GM21619 (cell line): ENCODE measurements around the gene USP17L15.
"Not testable (repeated sequence)": the region's sequence is repeated elsewhere in the genome, so short reads cannot be mapped to it uniquely, and the experiment has no call there.

Source experiments
- ATAC-seq: cut with Tn5 transposase; IDR thresholded peaks from one replicate; pipeline ENCODE4 v1.9.1; 2021; ENCODE audit not compliant: unreplicated experiment

The USP17L15 gene

GRCh38 chr4:9234085-9234484, at the start of gene USP17L15:
Gene USP17L15, plus strand, starts transcription at chr4:9234385. Its CDS starts 0 bp downstream, at chr4:9234385.
- ATAC-seq: not testable (repeated sequence)

- not testable (repeated sequence) for ATAC-seq
Measured at GRCh38 chr4:9210357-9210756, 23.8 kb upstream of the USP17L15 start, which contains the start of gene USP17L10. Gene USP17L10, plus strand, starts transcription at chr4:9210657. Its CDS starts 0 bp downstream, at chr4:9210657.

GRCh38 chr4:9214701-9215100, 19.5 kb upstream of the USP17L15 start:
- ATAC-seq: not testable (repeated sequence)

DNA sequence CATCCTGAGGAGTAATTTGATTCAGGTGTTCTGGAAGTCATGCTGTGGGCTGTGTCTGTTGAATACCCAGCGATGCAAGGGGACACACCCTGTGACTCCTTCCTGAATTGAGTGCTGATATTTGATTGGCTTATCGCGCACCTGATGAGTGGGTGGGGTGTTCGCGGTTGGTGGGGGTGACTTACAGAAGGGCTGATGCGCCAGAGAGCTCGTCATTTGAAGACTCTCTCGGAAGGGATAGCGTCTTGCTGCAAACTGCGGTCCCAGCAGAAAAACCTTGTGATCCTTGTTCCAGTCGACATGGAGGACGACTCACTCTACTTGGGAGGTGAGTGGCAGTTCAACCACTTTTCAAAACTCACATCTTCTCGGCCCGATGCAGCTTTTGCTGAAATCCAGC, 19.1 kb upstream of the USP17L15 start, which contains the start of gene USP17L11:
Gene USP17L11, plus strand, starts transcription at position 301 of the 400 bp plus-strand sequence. Its CDS starts 0 bp downstream, at position 301.
- not testable (repeated sequence) for ATAC-seq

GRCh38 chr4:9219852-9220251, 14.3 kb upstream of the USP17L15 start, which contains the start of gene USP17L12:
Gene USP17L12, plus strand, starts transcription at chr4:9220152. Its CDS starts 0 bp downstream, at chr4:9220152.
- not testable (repeated sequence) for ATAC-seq

DNA sequence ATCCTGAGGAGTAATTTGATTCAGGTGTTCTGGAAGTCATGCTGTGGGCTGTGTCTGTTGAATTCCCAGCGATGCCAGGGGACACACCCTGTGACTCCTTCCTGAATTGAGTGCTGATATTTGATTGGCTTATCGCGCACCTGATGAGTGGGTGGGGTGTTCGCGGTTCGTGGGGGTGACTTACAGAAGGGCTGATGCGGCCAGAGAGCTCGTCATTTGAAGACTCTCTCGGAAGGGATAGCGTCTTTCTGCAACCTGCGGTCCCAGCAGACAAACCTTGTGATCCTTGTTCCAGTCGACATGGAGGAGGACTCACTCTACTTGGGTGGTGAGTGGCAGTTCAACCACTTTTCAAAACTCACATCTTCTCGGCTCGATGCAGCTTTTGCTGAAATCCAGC, 9.6 kb upstream of the USP17L15 start, which contains the start of gene USP17L13:
Gene USP17L13, plus strand, starts transcription at position 301 of the 400 bp plus-strand sequence. Its CDS starts 0 bp downstream, at position 301.
- ATAC-seq: not testable (repeated sequence)

DNA sequence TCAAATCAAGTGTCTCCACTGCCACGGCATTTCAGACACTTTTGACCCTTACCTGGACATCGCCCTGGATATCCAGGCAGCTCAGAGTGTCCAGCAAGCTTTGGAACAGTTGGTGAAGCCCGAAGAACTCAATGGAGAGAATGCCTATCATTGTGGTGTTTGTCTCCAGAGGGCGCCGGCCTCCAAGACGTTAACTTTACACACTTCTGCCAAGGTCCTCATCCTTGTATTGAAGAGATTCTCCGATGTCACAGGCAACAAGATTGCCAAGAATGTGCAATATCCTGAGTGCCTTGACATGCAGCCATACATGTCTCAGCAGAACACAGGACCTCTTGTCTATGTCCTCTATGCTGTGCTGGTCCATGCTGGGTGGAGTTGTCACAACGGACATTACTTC, 3.9 kb upstream of the USP17L15 start:
- ATAC-seq: not testable (repeated sequence)

DNA sequence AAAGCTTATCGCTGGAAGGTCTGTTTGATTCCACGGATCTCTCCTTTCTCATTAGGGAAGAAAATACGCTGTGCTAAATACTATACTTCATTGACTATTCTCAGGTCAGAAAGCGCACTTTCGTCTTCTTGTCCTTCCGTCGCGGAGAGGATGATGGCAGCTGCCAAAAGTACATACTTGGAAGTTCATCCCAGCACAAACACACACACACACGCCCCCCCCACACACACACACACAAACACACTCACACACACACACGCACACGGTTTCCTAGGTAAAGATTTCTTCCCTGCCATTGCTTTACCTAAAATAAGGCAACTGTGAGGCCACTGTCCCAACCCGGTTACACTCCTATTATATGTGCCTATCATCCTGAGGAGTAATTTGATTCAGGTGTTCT, 4.3 kb downstream of the USP17L15 start:
- not testable (repeated sequence) for ATAC-seq

DNA sequence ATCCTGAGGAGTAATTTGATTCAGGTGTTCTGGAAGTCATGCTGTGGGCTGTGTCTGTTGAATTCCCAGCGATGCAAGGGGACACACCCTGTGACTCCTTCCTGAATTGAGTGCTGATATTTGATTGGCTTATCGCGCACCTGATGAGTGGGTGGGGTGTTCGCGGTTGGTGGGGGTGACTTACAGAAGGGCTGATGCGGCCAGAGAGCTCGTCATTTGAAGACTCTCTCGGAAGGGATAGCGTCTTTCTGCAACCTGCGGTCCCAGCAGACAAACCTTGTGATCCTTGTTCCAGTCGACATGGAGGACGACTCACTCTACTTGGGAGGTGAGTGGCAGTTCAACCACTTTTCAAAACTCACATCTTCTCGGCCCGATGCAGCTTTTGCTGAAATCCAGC, 9.4 kb downstream of the USP17L15 start, which contains the start of gene USP17L17:
Gene USP17L17, plus strand, starts transcription at position 301 of the 400 bp plus-strand sequence. Its CDS starts 0 bp downstream, at position 301.
- ATAC-seq: not testable (repeated sequence)

GRCh38 chr4:9247953-9248680, 13.9 kb downstream of the USP17L15 start, which contains the start of gene USP17L18:
Gene USP17L18, plus strand, starts transcription at chr4:9248630. Its CDS starts 0 bp downstream, at chr4:9248630.
- not testable (repeated sequence) for ATAC-seq

DNA sequence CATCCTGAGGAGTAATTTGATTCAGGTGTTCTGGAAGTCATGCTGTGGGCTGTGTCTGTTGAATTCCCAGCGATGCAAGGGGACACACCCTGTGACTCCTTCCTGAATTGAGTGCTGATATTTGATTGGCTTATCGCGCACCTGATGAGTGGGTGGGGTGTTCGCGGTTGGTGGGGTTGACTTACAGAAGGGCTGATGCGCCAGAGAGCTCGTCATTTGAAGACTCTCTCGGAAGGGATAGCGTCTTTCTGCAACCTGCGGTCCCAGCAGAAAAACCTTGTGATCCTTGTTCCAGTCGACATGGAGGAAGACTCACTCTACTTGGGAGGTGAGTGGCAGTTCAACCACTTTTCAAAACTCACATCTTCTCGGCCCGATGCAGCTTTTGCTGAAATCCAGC, 18.9 kb downstream of the USP17L15 start, which contains the start of gene USP17L19:
Gene USP17L19, plus strand, starts transcription at position 301 of the 400 bp plus-strand sequence. Its CDS starts 0 bp downstream, at position 301.
- ATAC-seq: not testable (repeated sequence)

- not testable (repeated sequence) for ATAC-seq
Measured at GRCh38 chr4:9257824-9258223, 23.6 kb downstream of the USP17L15 start, which contains the start of gene USP17L20. Gene USP17L20, plus strand, starts transcription at chr4:9258124. Its CDS starts 0 bp downstream, at chr4:9258124.

DNA sequence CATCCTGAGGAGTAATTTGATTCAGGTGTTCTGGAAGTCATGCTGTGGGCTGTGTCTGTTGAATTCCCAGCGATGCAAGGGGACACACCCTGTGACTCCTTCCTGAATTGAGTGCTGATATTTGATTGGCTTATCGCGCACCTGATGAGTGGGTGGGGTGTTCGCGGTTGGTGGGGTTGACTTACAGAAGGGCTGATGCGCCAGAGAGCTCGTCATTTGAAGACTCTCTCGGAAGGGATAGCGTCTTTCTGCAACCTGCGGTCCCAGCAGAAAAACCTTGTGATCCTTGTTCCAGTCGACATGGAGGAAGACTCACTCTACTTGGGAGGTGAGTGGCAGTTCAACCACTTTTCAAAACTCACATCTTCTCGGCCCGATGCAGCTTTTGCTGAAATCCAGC, 28.4 kb downstream of the USP17L15 start, which contains the start of gene USP17L21:
Gene USP17L21, plus strand, starts transcription at position 301 of the 400 bp plus-strand sequence. Its CDS starts 0 bp downstream, at position 301.
- not testable (repeated sequence) for ATAC-seq

- not testable (repeated sequence) for ATAC-seq
Measured at GRCh38 chr4:9267319-9267718, 33.1 kb downstream of the USP17L15 start, which contains the start of gene USP17L22. Gene USP17L22, plus strand, starts transcription at chr4:9267619. Its CDS starts 0 bp downstream, at chr4:9267619.

DNA sequence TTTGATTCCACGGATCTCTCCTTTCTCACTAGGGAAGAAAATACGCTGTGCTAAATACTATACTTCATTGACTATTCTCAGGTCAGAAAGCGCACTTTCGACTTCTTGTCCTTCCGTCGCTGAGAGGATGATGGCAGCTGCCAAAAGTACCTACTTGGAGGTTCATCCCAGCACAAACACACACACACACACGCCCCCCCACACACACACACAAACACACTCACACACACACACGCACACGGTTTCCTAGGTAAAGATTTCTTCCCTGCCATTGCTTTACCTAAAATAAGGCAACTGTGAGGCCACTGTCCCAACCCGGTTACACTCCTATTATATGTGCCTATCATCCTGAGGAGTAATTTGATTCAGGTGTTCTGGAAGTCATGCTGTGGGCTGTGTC, 37.5 kb downstream of the USP17L15 start:
- not testable (repeated sequence) for ATAC-seq
